Measurements from ENCODE around the gene OSBP.

- TF ChIP-seq EGR1 (IDR thresholded peaks at IDR 0.05; ENCODE audit: low read depth in 2 of 2) (no peak), RAD21 (IDR thresholded peaks at IDR 0.05) (no peak), NR2F2 (IDR thresholded peaks at IDR 0.05) (no peak), TAF1 (conservative IDR thresholded peaks at IDR 0.05) (no peak), HNF4A (conservative IDR thresholded peaks at IDR 0.05) (no peak), YY1 (IDR thresholded peaks at IDR 0.05) (no peak), GABPA (IDR thresholded peaks at IDR 0.05 in 1 of 2, conservative IDR thresholded peaks at IDR 0.05 in 1 of 2) (no peak)
- TF ChIP-seq, protein P1, sequence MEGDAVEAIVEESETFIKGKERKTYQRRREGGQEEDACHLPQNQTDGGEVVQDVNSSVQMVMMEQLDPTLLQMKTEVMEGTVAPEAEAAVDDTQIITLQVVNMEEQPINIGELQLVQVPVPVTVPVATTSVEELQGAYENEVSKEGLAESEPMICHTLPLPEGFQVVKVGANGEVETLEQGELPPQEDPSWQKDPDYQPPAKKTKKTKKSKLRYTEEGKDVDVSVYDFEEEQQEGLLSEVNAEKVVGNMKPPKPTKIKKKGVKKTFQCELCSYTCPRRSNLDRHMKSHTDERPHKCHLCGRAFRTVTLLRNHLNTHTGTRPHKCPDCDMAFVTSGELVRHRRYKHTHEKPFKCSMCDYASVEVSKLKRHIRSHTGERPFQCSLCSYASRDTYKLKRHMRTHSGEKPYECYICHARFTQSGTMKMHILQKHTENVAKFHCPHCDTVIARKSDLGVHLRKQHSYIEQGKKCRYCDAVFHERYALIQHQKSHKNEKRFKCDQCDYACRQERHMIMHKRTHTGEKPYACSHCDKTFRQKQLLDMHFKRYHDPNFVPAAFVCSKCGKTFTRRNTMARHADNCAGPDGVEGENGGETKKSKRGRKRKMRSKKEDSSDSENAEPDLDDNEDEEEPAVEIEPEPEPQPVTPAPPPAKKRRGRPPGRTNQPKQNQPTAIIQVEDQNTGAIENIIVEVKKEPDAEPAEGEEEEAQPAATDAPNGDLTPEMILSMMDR (IDR thresholded peaks at IDR 0.05; ENCODE audit: low read depth, low read length, missing input control) = no peak
- TF ChIP-seq, protein P2, sequence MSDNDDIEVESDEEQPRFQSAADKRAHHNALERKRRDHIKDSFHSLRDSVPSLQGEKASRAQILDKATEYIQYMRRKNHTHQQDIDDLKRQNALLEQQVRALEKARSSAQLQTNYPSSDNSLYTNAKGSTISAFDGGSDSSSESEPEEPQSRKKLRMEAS (IDR thresholded peaks at IDR 0.05) = no peak
- TF ChIP-seq, protein P3, sequence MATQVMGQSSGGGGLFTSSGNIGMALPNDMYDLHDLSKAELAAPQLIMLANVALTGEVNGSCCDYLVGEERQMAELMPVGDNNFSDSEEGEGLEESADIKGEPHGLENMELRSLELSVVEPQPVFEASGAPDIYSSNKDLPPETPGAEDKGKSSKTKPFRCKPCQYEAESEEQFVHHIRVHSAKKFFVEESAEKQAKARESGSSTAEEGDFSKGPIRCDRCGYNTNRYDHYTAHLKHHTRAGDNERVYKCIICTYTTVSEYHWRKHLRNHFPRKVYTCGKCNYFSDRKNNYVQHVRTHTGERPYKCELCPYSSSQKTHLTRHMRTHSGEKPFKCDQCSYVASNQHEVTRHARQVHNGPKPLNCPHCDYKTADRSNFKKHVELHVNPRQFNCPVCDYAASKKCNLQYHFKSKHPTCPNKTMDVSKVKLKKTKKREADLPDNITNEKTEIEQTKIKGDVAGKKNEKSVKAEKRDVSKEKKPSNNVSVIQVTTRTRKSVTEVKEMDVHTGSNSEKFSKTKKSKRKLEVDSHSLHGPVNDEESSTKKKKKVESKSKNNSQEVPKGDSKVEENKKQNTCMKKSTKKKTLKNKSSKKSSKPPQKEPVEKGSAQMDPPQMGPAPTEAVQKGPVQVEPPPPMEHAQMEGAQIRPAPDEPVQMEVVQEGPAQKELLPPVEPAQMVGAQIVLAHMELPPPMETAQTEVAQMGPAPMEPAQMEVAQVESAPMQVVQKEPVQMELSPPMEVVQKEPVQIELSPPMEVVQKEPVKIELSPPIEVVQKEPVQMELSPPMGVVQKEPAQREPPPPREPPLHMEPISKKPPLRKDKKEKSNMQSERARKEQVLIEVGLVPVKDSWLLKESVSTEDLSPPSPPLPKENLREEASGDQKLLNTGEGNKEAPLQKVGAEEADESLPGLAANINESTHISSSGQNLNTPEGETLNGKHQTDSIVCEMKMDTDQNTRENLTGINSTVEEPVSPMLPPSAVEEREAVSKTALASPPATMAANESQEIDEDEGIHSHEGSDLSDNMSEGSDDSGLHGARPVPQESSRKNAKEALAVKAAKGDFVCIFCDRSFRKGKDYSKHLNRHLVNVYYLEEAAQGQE (IDR thresholded peaks at IDR 0.05) = peak; percentile 24
Measured at GRCh38 chr11:59614277-59615119, 1.1 kb downstream of the OSBP start.
